Neural cell (in vitro differentiated cells): Measurements from ENCODE around the gene MAD1L1. TPM values are rescaled to one million over a fixed set of nuclear protein-coding genes. Genes with fewer than 3 reads are reported as not detected.

Experiments used
- H2AFZ ChIP-seq: fragments of 200-600, 300-800 bp; sonication (generic), shearing (Covaris generic); 2 replicates; pipeline ENCODE4 v1.6.0; 2014; ENCODE audit warnings: low read depth, mild to moderate bottlenecking, antibody characterized with exemption, low read length, moderate library complexity
- H3F3A ChIP-seq: fragments of 200-600 bp; shearing (Covaris generic); 2 replicates; pipeline ENCODE4 v1.6.1; 2016; ENCODE audit warnings: mild to moderate bottlenecking, moderate library complexity, mixed read lengths, antibody characterized with exemption, low read length; ENCODE audit not compliant: insufficient read depth, poor library complexity, severe bottlenecking
- H3K27ac ChIP-seq: fragments of 200-600, 300-800 bp; sonication (generic), shearing (Covaris generic); 2 replicates; pipeline ENCODE4 v1.5.1; 2014; ENCODE audit warnings: mild to moderate bottlenecking, low read length, moderate library complexity
- H3K27me3 ChIP-seq: fragments of 300-800, 200-600 bp; sonication (generic), shearing (Covaris generic); 2 replicates; pipeline ENCODE4 v1.6.0; 2014; ENCODE audit warnings: mild to moderate bottlenecking, low read depth, low read length, moderate library complexity; ENCODE audit not compliant: insufficient read depth
- H3K36me3 ChIP-seq: fragments of 300-800, 200-600 bp; sonication (generic), shearing (Covaris generic); 2 replicates; pipeline ENCODE4 v1.5.1; 2014; ENCODE audit warnings: mild to moderate bottlenecking, antibody characterized with exemption, low read length, moderate library complexity; ENCODE audit not compliant: insufficient read depth
- H3K4me2 ChIP-seq: fragments of 300-800, 200-600 bp; sonication (generic), shearing (Covaris generic); 2 replicates; pipeline ENCODE4 v1.6.0; 2014; ENCODE audit warnings: mild to moderate bottlenecking, low read length
- H3K4me3 ChIP-seq: fragments of 300-800, 200-600 bp; sonication (generic), shearing (Covaris generic); 2 replicates; pipeline ENCODE4 v1.5.1; 2014; ENCODE audit warnings: mild to moderate bottlenecking, low read length, moderate library complexity
- H3K79me2 ChIP-seq: fragments of 200-600 bp; shearing (Covaris generic); replicated peaks from 2 replicates; pipeline ENCODE4 v1.6.0; 2014; ENCODE audit warnings: mild to moderate bottlenecking, low read length, moderate library complexity; ENCODE audit not compliant: insufficient read depth
- H3K9ac ChIP-seq: fragments of 300-800, 200-600 bp; sonication (generic), shearing (Covaris generic); 2 replicates; pipeline ENCODE4 v1.6.1; 2016; ENCODE audit warnings: mild to moderate bottlenecking, low read length, mixed read lengths
- H3K9me2 ChIP-seq: fragments of 200-600 bp; shearing (Covaris generic); 2 replicates; pipeline ENCODE4 v1.6.1; 2016; ENCODE audit warnings: mild to moderate bottlenecking, low read length, mixed read lengths; ENCODE audit not compliant: insufficient read depth
- H3K9me3 ChIP-seq: fragments of 200-600, 300-800 bp; sonication (generic), shearing (Covaris generic); 2 replicates; pipeline ENCODE4 v1.6.1; 2016; ENCODE audit warnings: mild to moderate bottlenecking, mixed run types, low read length, moderate library complexity, mixed read lengths
- H4K20me1 ChIP-seq: fragments of 200-600 bp; shearing (Covaris generic); 2 replicates; pipeline ENCODE4 v1.6.1; 2016; ENCODE audit warnings: mild to moderate bottlenecking, mixed run types; ENCODE audit not compliant: insufficient read depth
- CTCF ChIP-seq: fragments of 450-650 bp; IDR thresholded peaks from 2 replicates; pipeline ENCODE4 v1.5.1; 2014; ENCODE audit warnings: antibody characterized with exemption, mild to moderate bottlenecking, moderate library complexity; ENCODE audit not compliant: poor library complexity, severe bottlenecking
- EP300 ChIP-seq: fragments of 450-650 bp; conservative IDR thresholded peaks from 2 replicates; pipeline ENCODE4 v1.6.1; 2014; ENCODE audit warnings: antibody characterized with exemption, mild to moderate bottlenecking, moderate library complexity; ENCODE audit not compliant: poor library complexity, severe bottlenecking
- EZH2 ChIP-seq: fragments of 200-600, 300-800 bp; shearing (Covaris generic), sonication (generic); IDR thresholded peaks from 2 replicates; pipeline ENCODE4 v1.6.1; 2014; ENCODE audit warnings: antibody characterized with exemption, low read length, borderline replicate concordance, mild to moderate bottlenecking; ENCODE audit not compliant: insufficient read depth, poor library complexity, severe bottlenecking
- MXI1 ChIP-seq: fragments of 450-650 bp; conservative IDR thresholded peaks from 2 replicates; pipeline ENCODE4 v1.6.1; 2014; ENCODE audit warnings: antibody characterized with exemption, mild to moderate bottlenecking; ENCODE audit not compliant: poor library complexity, severe bottlenecking
- POLR2AphosphoS5 ChIP-seq: IDR thresholded peaks from 2 replicates; pipeline ENCODE4 v1.6.1; 2012
- RAD21 ChIP-seq: fragments of 450-650 bp; conservative IDR thresholded peaks from 2 replicates; pipeline ENCODE4 v1.6.1; 2014; ENCODE audit warnings: antibody characterized with exemption, mild to moderate bottlenecking, moderate library complexity
- REST ChIP-seq: IDR thresholded peaks from 2 replicates; pipeline ENCODE4 v1.6.1; 2012; ENCODE audit warnings: borderline replicate concordance
- SMC3 ChIP-seq: fragments of 450-650 bp; conservative IDR thresholded peaks from 2 replicates; pipeline ENCODE4 v1.6.1; 2014; ENCODE audit warnings: antibody characterized with exemption, mild to moderate bottlenecking, moderate library complexity; ENCODE audit not compliant: poor library complexity
- TAF1 ChIP-seq: IDR thresholded peaks from 2 replicates; pipeline ENCODE4 v1.6.1; 2012; ENCODE audit warnings: low read depth
- polyA plus RNA-seq: library from polyadenylated mRNA; depleted of rRNA; stranded (reverse); fragments of >200 nt; gene quantifications from 2 replicates; pipeline ENCODE4 v1.2.3, GENCODE V29; 2014

MAD1L1 gene
- polyA plus RNA-seq, 1 donor from 2014 or later: 31.4 TPM

- Histone ChIP-seq H3K4me3 (no peak overlapping the region), H3F3A (no peaks in the 10 kb centered on the region), H4K20me1 (no peaks in the 10 kb centered on the region), H3K79me2 (no peaks in the 10 kb centered on the region), H3K36me3 (no peaks in the 10 kb centered on the region), H2AFZ (no peak overlapping the region), H3K9ac (no peak overlapping the region), H3K27me3 (no peaks in the 10 kb centered on the region), H3K4me2 (no peak overlapping the region), H3K9me2 (no peaks in the 10 kb centered on the region), H3K9me3 (no peaks in the 10 kb centered on the region), H3K27ac (no peak overlapping the region)
- TF ChIP-seq REST (no peak), CTCF (no peak), EP300 (no peak), TAF1 (no peak), POLR2AphosphoS5 (no peak), EZH2 (no peak), MXI1 (no peak), SMC3 (no peak), RAD21 (no peak)
Measured at GRCh38 chr7:1969459-1970284, 263.1 kb downstream of the MAD1L1 start.

- no peak overlapping the region for H3K4me2 ChIP-seq
- no peak overlapping the region for H2AFZ ChIP-seq
- H3K9me2 ChIP-seq: no peaks in the 10 kb centered on the region
- no peaks in the 10 kb centered on the region for H3K36me3 ChIP-seq
- TF ChIP-seq CTCF (no peak), EZH2 (no peak), EP300 (no peak), MXI1 (no peak), TAF1 (no peak), SMC3 (no peak), REST (no peak), POLR2AphosphoS5 (no peak), RAD21 (no peak)
- H4K20me1 ChIP-seq: no peaks in the 10 kb centered on the region
- H3K27ac ChIP-seq: no peak overlapping the region
- no peaks in the 10 kb centered on the region for H3K79me2 ChIP-seq
- H3K9ac ChIP-seq: no peak overlapping the region
- no peaks in the 10 kb centered on the region for H3K27me3 ChIP-seq
- H3F3A ChIP-seq: no peaks in the 10 kb centered on the region
- H3K9me3 ChIP-seq: no peaks in the 10 kb centered on the region
- H3K4me3 ChIP-seq: no peak overlapping the region
Measured at GRCh38 chr7:1968397-1969111, 264.2 kb downstream of the MAD1L1 start.
